Prostate gland (tissue), 2 donors: Measurements from ENCODE around the gene SYNE1. TPM values are rescaled to one million over a fixed set of nuclear protein-coding genes. Genes with fewer than 3 reads are reported as not detected.

Experiments used
- DNase-seq: peaks from one replicate; pipeline ENCODE4 v3.0.0-alpha.2; 2019; ENCODE audit warnings: low spot score
- H3K27ac ChIP-seq, 2 donors: fragments of 200-600 bp; sonication (generic); 2 replicates each; pipeline ENCODE4 v1.5.1; 2017 to 2019
- H3K27me3 ChIP-seq: fragments of 200-600 bp; sonication (generic); replicated peaks from 2 replicates; pipeline ENCODE4 v1.5.1; 2019; ENCODE audit not compliant: insufficient read depth
- H3K36me3 ChIP-seq, 2 donors: fragments of 200-600 bp; sonication (generic); 1 replicate in 1 of 2; 2 replicates in 1 of 2; pipeline versions ENCODE4 v1.5.1 to v1.8.1; 2017 to 2019
- H3K4me1 ChIP-seq: fragments of 200-600 bp; sonication (generic); replicated peaks from 2 replicates; pipeline ENCODE4 v1.5.1; 2019
- H3K4me3 ChIP-seq, 2 donors: fragments of 200-600 bp; sonication (generic); 2 replicates each; pipeline ENCODE4 v1.5.1; 2017 to 2019
- H3K9me3 ChIP-seq: fragments of 200-600 bp; sonication (generic); 2 replicates; pipeline ENCODE4 v1.5.1; 2017
- POLR2A ChIP-seq: fragments of 450-650 bp; IDR thresholded peaks from one replicate; pipeline ENCODE4 v1.6.1; 2016; ENCODE audit warnings: antibody characterized with exemption, mild to moderate bottlenecking
- POLR2AphosphoS5 ChIP-seq: sonication (generic); formaldehyde crosslinking; IDR thresholded peaks from one replicate; pipeline ENCODE4 v1.6.1; 2017; ENCODE audit warnings: antibody characterized with exemption
- WGBS: methylation state at CpG from one replicate; pipeline ENCODE4 v1.1.5; 2018; 5-methylcytosine and 5-hydroxymethylcytosine counted together
- intact Hi-C: fragments of 100-400 bp; cut with DNase I; formaldehyde crosslinking; loops from one replicate; pipeline ENCODE4 v1.14.2; 2022
- total RNA-seq, 2 donors: library from RNA; depleted of rRNA; stranded (reverse); fragments of >200 nt; gene quantifications; one replicate each; pipeline ENCODE4 v1.1.0, GENCODE V29; 2016
- TF ChIP-seq, protein P1 (sequence below), 4 experiments: fragments of 200-600 bp in 2 of 4; fragments of 450-650 bp in 2 of 4; sonication (generic) in 2 of 4; IDR thresholded peaks; 1 replicate in 3 of 4; 2 replicates in 1 of 4; pipeline ENCODE4 v1.5.1; 2016 to 2019; ENCODE audit warnings: antibody characterized with exemption in 4 of 4, mild to moderate bottlenecking in 2 of 4, moderate library complexity in 2 of 4

Gene SYNE1
- total RNA-seq, 2 donors from 2014 or later: 36.5 to 154 TPM

DNA sequence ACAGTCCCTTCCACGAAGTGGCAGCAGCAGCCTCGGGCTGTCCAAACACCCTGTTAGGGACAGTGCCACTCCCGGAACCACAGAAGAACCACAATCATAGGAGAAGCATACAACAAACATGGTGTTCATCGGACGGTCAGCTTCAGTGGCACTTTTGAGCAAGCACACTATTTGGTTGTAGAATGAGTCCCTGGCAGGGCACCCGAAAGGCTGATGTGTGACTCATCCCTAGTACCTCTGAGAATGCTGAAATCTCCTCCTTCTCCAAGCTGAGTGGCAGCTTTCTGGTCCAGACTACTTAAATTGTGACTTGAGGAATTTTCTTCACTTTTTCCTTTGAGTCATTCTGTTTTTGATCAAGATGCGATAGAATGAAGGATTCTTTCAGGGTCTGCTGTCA, 547.2 kb downstream of the SYNE1 start:
- Histone ChIP-seq H3K4me3 (no peak overlapping the region), H3K9me3 (no peaks in the 10 kb centered on the region), H3K27me3 (no peaks in the 10 kb centered on the region), H3K27ac (no peak overlapping the region), H3K36me3 (no peaks in the 10 kb centered on the region), H3K4me1 (peaks cover 2% of the 10 kb centered on the region)
- TF ChIP-seq, protein P1, sequence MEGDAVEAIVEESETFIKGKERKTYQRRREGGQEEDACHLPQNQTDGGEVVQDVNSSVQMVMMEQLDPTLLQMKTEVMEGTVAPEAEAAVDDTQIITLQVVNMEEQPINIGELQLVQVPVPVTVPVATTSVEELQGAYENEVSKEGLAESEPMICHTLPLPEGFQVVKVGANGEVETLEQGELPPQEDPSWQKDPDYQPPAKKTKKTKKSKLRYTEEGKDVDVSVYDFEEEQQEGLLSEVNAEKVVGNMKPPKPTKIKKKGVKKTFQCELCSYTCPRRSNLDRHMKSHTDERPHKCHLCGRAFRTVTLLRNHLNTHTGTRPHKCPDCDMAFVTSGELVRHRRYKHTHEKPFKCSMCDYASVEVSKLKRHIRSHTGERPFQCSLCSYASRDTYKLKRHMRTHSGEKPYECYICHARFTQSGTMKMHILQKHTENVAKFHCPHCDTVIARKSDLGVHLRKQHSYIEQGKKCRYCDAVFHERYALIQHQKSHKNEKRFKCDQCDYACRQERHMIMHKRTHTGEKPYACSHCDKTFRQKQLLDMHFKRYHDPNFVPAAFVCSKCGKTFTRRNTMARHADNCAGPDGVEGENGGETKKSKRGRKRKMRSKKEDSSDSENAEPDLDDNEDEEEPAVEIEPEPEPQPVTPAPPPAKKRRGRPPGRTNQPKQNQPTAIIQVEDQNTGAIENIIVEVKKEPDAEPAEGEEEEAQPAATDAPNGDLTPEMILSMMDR (IDR thresholded peaks at IDR 0.05): no peak
- TF ChIP-seq POLR2AphosphoS5 (no peak), POLR2A (no peak)
- intact Hi-C loops: no loop called here
- DNase-seq: no peak
- WGBS: 90% methylated on average over 7 of the region's 7 CpGs

DNA sequence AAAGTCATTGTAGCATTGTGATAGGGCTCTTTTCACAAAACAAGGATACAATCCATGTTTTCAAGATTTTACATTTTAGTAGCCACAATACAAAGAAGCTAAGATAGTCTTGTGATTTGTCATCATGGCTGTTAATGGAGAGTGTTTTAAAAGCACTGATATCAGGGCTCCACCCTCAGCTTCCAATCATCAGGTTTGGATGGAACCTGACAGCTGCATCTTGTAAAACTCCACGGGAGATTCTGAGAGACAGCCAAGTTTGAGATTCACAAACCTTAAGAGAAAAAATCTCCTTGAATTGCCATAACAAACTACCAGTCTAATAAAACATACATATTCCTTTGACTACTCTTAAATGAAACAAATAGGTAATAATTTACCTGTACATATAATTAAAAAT, 549.5 kb downstream of the SYNE1 start:
- 16% methylated on average over 1 of the region's 1 CpG for WGBS
- Histone ChIP-seq H3K9me3 (no peaks in the 10 kb centered on the region), H3K4me1 (peaks cover 2% of the 10 kb centered on the region), H3K27me3 (no peaks in the 10 kb centered on the region), H3K27ac (no peak overlapping the region), H3K36me3 (no peaks in the 10 kb centered on the region), H3K4me3 (no peak overlapping the region)
- no peak for TF ChIP-seq POLR2AphosphoS5
- TF ChIP-seq POLR2A: no peak
- TF ChIP-seq, protein P1 (IDR thresholded peaks at IDR 0.05): no peak
- no peak for DNase-seq
- intact Hi-C loops: no loop called here

DNA sequence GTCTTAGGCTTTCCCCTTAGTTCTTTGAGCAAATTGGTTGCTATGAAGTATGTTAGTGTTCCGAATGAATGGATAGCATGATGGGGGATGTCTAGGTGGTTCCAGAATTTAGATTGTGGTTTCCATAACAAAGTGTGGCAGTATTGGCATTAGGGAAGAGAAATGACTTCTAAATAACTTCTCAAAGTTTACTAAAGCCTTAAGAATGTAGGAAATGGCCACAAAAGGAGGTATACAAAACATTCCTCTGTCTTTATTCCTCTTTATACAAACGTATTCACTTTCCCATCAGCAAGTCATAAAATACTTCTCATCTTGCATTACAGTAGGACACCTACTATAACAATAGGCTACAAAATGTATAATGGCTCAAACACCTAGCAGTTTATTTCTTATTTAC, 550.1 kb downstream of the SYNE1 start:
- WGBS: 54% methylated on average over 2 of the region's 2 CpGs

DNA sequence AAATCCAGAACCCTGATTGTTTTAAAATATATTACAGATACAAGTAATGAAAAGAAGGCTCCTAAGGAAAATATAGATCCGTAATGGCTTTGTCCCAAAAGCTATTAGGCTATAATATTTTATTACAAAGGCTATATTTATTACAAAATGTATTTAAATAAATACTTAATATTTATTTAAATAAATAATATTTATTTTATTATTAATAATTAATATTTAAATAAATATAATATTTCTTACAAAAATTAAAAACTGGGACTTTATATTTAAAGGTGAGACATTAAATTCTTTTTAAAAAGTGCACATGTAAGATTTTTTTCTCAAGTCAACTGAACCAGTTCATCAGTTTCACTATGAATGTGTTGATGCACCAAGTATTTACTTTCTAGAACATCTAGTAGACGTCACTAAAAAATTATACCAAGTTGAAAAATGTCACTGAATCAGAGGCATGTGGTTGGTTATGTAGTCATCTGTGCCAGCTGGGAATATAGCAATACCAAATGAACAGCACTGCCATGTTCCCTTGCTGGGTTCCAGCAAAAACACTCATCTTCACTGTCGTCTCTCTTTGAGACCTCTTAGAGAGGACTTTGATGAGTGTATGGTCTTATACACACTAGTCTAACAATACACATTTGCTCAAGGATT, 550.8 kb downstream of the SYNE1 start:
- 78% methylated on average over 3 of the region's 3 CpGs for WGBS
- H3K27me3 ChIP-seq: no peaks in the 10 kb centered on the region
- no peak overlapping the region for H3K4me3 ChIP-seq
- TF ChIP-seq, protein P1 (IDR thresholded peaks at IDR 0.05): no peak
- TF ChIP-seq POLR2A: no peak
- no peak for TF ChIP-seq POLR2AphosphoS5
- intact Hi-C loops: no loop called here
- no peaks in the 10 kb centered on the region for H3K9me3 ChIP-seq
- peaks cover 2% of the 10 kb centered on the region for H3K4me1 ChIP-seq
- no peak overlapping the region for H3K27ac ChIP-seq
- no peak for DNase-seq
- no peaks in the 10 kb centered on the region for H3K36me3 ChIP-seq

More for the DNA sequence above, 550.1 kb downstream of the SYNE1 start:
- TF ChIP-seq POLR2A (no peak), POLR2AphosphoS5 (no peak)
- TF ChIP-seq, protein P1 (IDR thresholded peaks at IDR 0.05): no peak
- Histone ChIP-seq H3K4me1 (peaks cover 2% of the 10 kb centered on the region), H3K9me3 (no peaks in the 10 kb centered on the region), H3K27me3 (no peaks in the 10 kb centered on the region), H3K4me3 (no peak overlapping the region), H3K36me3 (no peaks in the 10 kb centered on the region), H3K27ac (no peak overlapping the region)
- intact Hi-C loops: no loop called here
- no peak for DNase-seq

DNA sequence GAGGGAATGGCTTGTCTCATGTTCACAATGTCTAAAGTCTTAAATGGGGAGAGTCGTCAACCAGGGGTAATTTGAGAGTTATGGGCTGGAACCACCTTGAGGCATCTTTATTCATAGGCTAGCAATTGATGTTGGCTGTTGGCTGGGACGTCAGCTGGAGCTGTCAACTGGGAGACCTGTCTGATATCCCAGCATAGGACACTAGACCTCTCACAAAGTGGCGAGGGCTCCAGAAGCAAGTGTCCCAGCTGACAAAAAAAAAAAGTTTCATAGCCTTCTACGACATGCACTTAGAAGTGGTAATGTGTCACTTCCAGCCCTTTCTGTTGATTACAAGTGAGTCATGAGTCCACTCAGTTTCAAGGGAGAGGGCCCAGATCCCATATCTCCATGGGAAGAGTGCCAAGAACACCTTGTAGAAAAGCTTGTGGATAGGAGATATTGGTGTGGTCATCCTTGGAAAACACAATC, 551.7 kb downstream of the SYNE1 start:
- Histone ChIP-seq H3K36me3 (no peaks in the 10 kb centered on the region), H3K27me3 (no peaks in the 10 kb centered on the region), H3K4me1 (no peaks in the 10 kb centered on the region), H3K4me3 (no peak overlapping the region), H3K9me3 (no peaks in the 10 kb centered on the region), H3K27ac (no peak overlapping the region)
- TF ChIP-seq POLR2A (no peak), POLR2AphosphoS5 (no peak)
- TF ChIP-seq, protein P1 (IDR thresholded peaks at IDR 0.05): no peak
- intact Hi-C loops: no loop called here
- 49% methylated on average over 4 of the region's 4 CpGs for WGBS
- no peak for DNase-seq
